Measurements from ENCODE around the gene KIAA0753. TPM values are rescaled to one million over a fixed set of nuclear protein-coding genes. Genes with fewer than 3 reads are reported as not detected.

KIAA0753 gene
- total RNA-seq (2022) (19.8 and 25.9 TPM in 2 replicates), Bru-seq, nascent RNA (percentile 73 among the genes with signal in this experiment), BruChase-seq, experiment 1, labeled RNA remaining after a 6-hour chase (percentile 71 among the genes with signal in this experiment), BruChase-seq, experiment 2, labeled RNA remaining after a 2-hour chase (percentile 77 among the genes with signal in this experiment)
- long read RNA-seq, full-length matches to known transcripts: 2 of 5 reads
- long read RNA-seq, partial matches to known transcripts: 2 of 5 reads
- long read RNA-seq, other reads (novel, unspliced or antisense): 1 of 5 reads

DNA sequence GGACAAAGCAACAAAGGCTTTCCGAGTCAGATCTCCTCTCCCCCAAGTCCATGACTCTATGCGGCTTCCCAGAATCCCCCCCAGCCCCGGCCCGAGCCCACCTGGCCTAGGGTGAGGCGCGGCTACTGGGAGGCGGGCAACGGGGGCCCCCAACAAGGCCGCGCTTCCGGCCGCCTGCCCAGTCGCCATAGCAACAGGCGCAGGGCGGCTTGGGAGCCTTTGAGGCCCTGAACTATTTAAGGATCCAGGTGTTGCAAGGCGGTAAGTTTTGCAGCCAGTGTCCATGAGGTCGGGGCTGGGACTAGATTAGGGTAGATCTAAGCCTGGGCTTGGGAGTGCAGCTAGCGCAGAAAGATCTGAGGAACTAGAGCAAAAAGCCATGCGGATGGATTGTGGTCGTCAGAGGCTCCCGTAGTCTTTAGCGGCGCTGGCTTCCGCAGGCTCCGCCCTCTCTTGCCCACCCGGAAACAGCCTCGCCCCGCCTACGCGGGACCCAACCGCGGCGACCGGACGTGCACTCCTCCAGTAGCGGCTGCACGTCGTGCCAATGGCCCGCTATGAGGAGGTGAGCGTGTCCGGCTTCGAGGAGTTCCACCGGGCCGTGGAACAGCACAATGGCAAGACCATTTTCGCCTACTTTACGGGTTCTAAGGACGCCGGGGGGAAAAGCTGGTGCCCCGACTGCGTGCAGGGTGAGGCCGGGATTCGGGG is at the start of gene KIAA0753, which contains the start of gene TXNDC17:
Gene KIAA0753, minus strand, starts transcription at position 176 of the 711 bp plus-strand sequence. CDS start 5,608 bp downstream, outside the sequence.
Gene TXNDC17, plus strand, starts transcription at position 525 of the 711 bp plus-strand sequence. Its CDS starts 23 bp downstream, at position 548.
- intact Hi-C loops (cut with micrococcal nuclease; ENCODE audit: unreplicated experiment): no loop called here

DNA sequence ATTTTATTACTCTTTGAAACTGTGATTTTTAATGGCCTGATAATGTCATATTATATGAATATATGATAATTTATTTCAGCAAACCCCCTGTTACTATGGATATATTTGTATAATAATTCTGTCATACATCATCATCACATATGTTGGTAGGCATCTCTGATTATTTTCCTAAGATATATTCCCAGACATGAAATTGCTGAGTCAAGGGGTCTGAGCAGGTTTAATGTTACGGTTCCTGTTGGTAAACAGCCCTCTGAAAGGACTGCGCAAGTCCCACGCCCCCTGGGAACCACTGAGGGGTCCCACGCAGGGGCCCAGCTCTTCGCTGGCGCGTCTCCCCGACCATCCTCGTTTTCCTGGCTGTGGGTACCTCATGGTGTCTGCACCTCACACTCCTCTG is 48.4 kb upstream of the KIAA0753 start:
- intact Hi-C loops (cut with micrococcal nuclease; ENCODE audit: unreplicated experiment): no loop called here
- Mint-ChIP-seq H3K4me1 (ENCODE audit: low read depth, unreplicated experiment) (no peaks in the 10 kb centered on the region), H3K36me3 (ENCODE audit: insufficient read depth, unreplicated experiment) (no peaks in the 10 kb centered on the region), H3K9me3 (ENCODE audit: low read depth, unreplicated experiment) (peaks cover 2% of the 10 kb centered on the region), H3K4me3 (ENCODE audit: low read depth, unreplicated experiment) (no peak overlapping the region), H3K27ac (ENCODE audit: unreplicated experiment) (no peak overlapping the region), H3K27me3 (ENCODE audit: unreplicated experiment) (peaks cover 46% of the 10 kb centered on the region)
- no TSS peak for BruUV-seq (replicated peaks)
- no peak for TF ChIP-seq CTCF (IDR thresholded peaks at IDR 0.05; ENCODE audit: unreplicated experiment)
- CTCF ChIA-PET: no interaction called here
- no peak for DNase-seq

More for the DNA sequence above, at the start of gene KIAA0753, which contains the start of gene TXNDC17:
- Mint-ChIP-seq H3K27me3 (ENCODE audit: unreplicated experiment) (no peaks in the 10 kb centered on the region), H3K4me3 (ENCODE audit: low read depth, unreplicated experiment) (peak within 1 kb of the TSS; percentile 94), H3K36me3 (ENCODE audit: insufficient read depth, unreplicated experiment) (peaks cover 52% of the 10 kb centered on the region), H3K9me3 (ENCODE audit: low read depth, unreplicated experiment) (no peaks in the 10 kb centered on the region), H3K4me1 (ENCODE audit: low read depth, unreplicated experiment) (peaks cover 28% of the 10 kb centered on the region), H3K27ac (ENCODE audit: unreplicated experiment) (peak within 1 kb of the TSS; percentile 94)
- TF ChIP-seq CTCF (IDR thresholded peaks at IDR 0.05; ENCODE audit: unreplicated experiment): no peak
- no TSS peak for BruUV-seq (replicated peaks)
- CTCF ChIA-PET: interaction anchor here (1.2 kb wide), 1 partner anchor 167 kb away, joined by 7 read pairs; no protein-coding TSS in a partner anchor
- DNase-seq: peak; percentile 88

DNA sequence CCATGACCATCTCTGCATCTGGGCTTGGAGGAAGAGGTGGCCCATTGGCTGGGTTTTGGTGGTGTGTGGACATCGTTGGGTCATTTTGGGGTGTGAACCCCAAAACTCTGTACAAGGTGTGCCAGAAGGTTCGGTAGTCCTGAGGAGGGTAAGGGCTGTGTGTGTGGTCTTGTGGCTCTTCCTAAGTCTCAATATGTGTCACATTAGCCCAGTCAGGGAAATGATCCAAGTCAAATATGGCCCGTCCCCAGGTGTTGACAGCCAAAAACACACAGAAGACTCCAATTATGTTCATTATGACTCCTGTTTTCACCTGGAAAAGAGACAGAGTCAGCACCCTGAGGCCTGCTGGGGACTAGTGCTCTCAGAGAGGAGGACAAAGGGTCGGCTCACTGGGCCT is 45.5 kb upstream of the KIAA0753 start:
- peaks cover 31% of the 10 kb centered on the region for H3K27me3 Mint-ChIP-seq (ENCODE audit: unreplicated experiment)
- intact Hi-C loops (cut with micrococcal nuclease; ENCODE audit: unreplicated experiment): no loop called here
- TF ChIP-seq CTCF (IDR thresholded peaks at IDR 0.05; ENCODE audit: unreplicated experiment): no peak
- CTCF ChIA-PET: no interaction called here
- H3K36me3 Mint-ChIP-seq (ENCODE audit: insufficient read depth, unreplicated experiment): no peaks in the 10 kb centered on the region
- DNase-seq: no peak
- no peak overlapping the region for H3K4me3 Mint-ChIP-seq (ENCODE audit: low read depth, unreplicated experiment)
- peaks cover 2% of the 10 kb centered on the region for H3K9me3 Mint-ChIP-seq (ENCODE audit: low read depth, unreplicated experiment)
- H3K4me1 Mint-ChIP-seq (ENCODE audit: low read depth, unreplicated experiment): peaks cover 6% of the 10 kb centered on the region
- no TSS peak for BruUV-seq (replicated peaks)
- no peak overlapping the region for H3K27ac Mint-ChIP-seq (ENCODE audit: unreplicated experiment)

- BruUV-seq (replicated peaks): no TSS peak
- intact Hi-C loops (cut with micrococcal nuclease; ENCODE audit: unreplicated experiment): no loop called here
- TF ChIP-seq CTCF (IDR thresholded peaks at IDR 0.05; ENCODE audit: unreplicated experiment): no peak
- H3K4me1 Mint-ChIP-seq (ENCODE audit: low read depth, unreplicated experiment): peaks cover 8% of the 10 kb centered on the region
- H3K9me3 Mint-ChIP-seq (ENCODE audit: low read depth, unreplicated experiment): peaks cover 2% of the 10 kb centered on the region
- H3K36me3 Mint-ChIP-seq (ENCODE audit: insufficient read depth, unreplicated experiment): no peaks in the 10 kb centered on the region
- H3K27ac Mint-ChIP-seq (ENCODE audit: unreplicated experiment): no peak overlapping the region
- H3K4me3 Mint-ChIP-seq (ENCODE audit: low read depth, unreplicated experiment): no peak overlapping the region
- DNase-seq: no peak
- CTCF ChIA-PET: no interaction called here
- H3K27me3 Mint-ChIP-seq (ENCODE audit: unreplicated experiment): peaks cover 31% of the 10 kb centered on the region
Observed at GRCh38 chr17:6684881-6685767, 44.6 kb upstream of the KIAA0753 start.

Measured in Calu3 (cell line).